HG02588 (cell line): ENCODE measurements around the gene OSBPL7.

Experiments
- ATAC-seq: cut with Tn5 transposase; IDR thresholded peaks from one replicate; pipeline ENCODE4 v1.9.1; 2021; ENCODE audit warnings: mild to moderate bottlenecking, moderate library complexity; ENCODE audit not compliant: unreplicated experiment

Gene OSBPL7

GRCh38 chr17:47830396-47831002, 8.9 kb upstream of the OSBPL7 start:
- no peak for ATAC-seq

DNA sequence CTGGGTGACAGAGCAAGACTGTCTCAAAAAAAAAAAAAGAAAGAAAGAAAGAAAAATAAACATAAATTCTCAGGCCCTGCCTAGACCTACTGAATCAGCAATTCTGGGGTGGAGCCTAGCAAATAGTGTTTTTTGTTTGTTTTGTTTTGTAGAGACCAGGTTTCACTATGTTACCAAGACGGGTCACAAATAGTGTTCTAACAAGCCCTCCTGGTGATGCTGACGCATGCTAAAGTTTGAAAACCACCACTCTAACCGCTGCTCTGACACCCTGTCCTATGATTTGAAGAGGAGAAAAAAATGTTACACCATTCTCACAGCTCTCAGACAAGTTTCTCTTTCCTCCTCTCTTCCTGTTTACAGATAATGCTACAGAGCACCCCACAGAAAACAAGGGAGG, 8.3 kb upstream of the OSBPL7 start:
- ATAC-seq = no peak

DNA sequence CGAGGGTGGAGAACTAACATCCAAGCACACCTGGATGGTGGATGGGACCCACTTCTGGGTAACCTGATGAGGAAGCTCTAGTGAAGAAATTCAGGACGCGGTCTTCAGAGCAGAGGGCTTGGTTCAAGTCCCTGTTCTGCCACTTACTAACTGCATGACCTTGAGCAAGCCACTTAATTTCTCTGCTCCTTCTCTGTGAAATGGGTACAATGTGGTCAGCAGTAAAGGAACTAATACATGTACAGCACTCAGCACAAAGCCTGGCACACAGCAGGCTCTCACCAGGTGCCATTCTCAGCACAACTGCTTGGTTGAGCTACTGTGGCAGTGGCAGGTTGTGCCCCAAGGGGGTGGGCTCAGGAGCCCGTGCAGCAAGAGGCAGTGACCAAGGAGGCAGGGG, 1.9 kb upstream of the OSBPL7 start:
- no peak for ATAC-seq

DNA sequence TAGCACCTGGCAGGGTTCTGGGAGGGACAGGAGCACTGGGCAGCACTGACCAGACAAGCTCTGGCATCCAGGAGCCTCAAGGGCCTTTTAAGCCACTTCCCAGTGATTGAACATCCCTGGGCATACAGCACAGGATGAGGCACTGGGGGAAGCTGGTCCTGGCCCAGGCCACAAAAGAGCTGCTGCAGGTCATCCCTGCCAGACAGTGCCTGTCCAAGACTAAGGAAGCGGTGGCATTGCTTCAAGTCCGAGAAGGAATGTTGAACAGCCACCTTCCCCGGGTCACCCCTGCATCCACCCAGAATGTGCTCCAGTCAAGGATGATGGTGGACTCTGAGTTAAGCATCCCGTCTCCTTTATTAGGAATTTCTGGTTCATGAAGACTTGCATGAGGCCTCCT, 1.2 kb upstream of the OSBPL7 start:
- no peak for ATAC-seq

GRCh38 chr17:47821031-47821423, 567 bp downstream of the OSBPL7 start:
- ATAC-seq = no peak

- ATAC-seq = no peak
Measured at GRCh38 chr17:47820033-47820789, 1.4 kb downstream of the OSBPL7 start.

DNA sequence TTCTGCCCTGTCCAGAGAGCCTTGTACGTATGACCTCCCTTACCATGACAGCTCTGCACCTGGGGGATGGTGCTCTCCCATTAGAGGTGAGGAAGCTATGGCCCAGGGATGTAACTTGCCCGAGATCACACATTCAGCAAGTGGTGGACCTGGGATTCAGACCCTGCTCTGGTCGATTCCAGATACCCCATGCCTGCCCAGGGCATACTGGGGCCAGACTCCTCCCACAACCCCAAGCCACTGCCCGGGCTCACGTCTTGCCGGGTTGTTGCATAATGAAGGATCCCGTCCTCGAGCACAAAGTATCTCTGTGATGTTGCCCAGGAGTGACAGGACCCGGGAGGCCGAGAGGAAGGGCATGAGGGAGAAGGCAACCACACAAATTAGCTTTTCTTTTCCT, 2.1 kb downstream of the OSBPL7 start:
- no peak for ATAC-seq

DNA sequence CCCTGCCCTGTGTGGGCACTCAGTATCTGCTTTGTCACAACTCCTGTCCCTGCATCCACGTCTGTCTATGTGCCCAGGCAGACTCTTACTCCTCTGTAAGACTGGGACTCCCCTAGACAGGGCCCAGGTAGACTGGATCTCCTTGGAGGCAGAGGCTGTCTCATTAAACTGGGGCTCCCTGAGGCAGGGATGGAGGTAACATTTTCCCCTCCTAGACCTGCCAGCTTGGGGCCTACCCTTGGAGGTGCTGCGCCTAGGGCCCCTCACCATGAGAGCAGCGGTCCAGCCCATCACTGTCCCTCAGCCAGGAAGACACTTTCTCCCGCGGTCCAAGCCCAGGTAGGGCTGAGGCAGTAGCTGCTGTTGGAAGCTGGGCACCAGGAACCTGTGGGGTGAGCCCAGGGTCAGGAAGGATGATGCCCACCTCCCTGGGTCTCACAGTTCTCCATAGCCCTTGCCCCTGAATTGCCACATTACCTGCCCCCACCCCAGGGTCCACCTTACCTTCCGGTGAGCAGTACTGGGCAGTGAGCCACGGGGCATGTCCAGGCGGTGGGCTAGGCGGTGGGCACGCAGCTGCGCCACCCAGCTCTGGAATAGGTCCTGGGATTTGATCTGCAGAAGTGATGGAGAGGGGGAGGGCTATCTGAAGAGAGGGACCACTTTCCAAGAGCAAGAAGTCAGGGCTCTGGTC, 3.4 kb downstream of the OSBPL7 start:
- ATAC-seq = no peak

DNA sequence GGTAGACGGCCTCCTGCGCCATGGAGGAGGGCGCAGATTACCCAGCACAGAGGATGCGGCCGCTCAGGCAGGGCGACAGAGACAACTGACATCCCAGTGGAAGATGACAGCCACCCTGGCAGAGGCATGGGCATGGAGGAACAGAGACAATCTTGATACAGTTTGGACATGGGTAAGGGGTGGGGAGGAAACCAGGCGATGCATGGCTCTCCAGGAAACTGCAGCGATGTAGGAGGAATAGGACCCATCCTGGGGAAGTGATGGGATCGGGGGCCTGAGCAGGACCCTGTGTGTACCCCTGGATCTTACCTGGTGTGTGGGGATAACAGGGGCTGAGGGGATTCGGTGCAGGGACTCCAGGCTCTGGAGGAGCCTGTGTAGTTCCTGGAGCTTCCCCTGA, 4.6 kb downstream of the OSBPL7 start:
- ATAC-seq = no peak

GRCh38 chr17:47816111-47816735, 5.4 kb downstream of the OSBPL7 start:
- no peak for ATAC-seq

- ATAC-seq = no peak
Measured at GRCh38 chr17:47815106-47815918, 6.3 kb downstream of the OSBPL7 start.

DNA sequence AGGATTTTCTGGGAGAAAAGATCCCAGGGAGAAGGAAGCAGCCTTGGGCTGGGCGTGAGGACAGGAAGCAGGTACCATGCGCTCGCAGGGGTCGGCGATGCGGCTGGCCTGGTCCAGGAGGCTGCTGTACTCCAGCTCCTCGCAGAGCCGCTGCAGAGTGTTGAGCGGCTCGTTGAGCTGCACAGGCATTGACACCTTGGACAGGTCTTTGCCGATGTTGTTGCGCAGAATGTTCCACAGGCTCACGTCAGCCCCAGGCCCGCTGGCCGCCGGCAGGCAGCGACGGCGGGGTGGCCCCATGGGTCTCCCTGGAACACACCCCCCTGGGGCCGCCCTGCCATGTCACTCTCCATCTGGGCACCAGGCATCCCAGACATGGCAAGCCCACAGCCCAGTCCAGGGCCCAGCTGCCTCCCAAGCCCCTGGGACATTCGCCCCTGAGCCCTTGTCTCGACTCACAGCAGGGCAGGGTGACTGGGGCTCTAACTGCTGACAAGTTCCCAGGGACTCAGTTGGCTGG, 8.0 kb downstream of the OSBPL7 start:
- ATAC-seq = no peak

- no peak for ATAC-seq
Measured at GRCh38 chr17:47813077-47813476, 8.5 kb downstream of the OSBPL7 start.

DNA sequence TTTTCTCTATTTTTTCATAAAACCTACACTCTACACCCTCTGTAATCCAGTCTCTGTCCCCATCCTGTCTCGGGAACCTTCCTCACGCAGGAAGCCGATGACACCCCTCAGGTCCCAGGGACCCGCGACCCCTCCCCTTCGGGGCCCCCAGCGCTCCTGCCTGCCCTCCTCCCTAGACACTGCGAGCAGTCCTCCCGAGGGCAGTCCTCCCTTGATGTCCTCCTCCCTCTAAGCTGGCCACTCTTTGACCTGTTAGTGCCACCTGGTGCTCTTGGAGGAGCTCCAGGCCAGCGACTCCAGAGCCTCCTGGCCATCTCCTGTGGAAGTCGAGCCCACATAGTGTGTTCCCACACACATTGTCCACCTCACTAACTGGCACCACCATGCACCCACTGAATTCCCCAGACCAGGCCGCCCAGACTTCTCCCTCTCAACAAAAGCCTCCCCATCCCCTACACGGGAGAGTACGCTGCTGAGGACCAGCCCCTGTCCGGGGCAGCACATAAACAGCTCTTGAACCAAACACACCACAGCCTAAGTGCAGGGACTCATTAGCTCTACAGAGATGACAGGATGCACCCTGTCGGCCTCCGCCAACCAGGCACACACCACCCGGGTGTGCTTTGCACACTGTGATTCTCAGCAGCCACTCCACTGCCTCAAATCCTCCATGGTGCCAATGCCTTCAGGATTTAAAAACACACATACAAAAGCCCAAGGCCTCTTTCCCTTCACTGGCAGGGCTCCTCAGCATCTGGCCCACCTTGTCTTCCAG, 9.3 kb downstream of the OSBPL7 start:
- no peak for ATAC-seq

GRCh38 chr17:47811709-47812108, 9.9 kb downstream of the OSBPL7 start:
- no peak for ATAC-seq

DNA sequence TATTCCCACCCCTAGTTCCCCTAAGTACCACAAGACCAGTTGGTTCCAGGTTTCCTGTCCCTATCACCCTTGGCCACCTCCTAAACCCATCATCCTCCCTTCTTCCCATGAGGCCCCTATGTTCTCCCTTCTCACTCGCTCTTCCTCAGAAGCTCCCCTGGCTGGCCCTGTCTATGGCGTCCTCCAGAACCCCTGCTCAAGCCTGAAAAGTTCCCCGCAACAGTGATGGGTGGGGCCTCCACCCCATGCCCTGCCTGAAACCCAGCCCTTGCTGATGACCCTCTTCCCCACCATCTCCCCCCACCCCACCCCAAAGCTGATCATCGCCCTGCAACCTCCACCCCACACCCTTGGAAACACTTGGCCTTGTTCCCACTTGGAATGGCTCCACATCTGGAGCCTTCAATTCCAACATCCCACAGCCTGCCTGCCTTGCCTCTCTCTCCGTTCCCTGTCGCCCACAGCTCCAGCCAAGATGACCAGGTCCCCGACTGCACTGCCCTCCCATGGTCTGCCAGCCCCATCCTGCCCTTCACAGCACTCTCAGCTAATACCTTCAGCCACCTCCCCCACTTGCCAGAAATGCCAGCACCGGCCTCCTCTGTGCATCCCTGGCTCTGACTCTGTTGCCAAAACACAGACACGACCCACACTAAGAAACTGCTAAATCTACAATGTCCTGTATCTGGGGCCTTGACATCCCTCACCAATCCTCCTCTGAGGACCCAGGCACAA, 10.5 kb downstream of the OSBPL7 start:
- no peak for ATAC-seq

GRCh38 chr17:47810200-47810821, 11.3 kb downstream of the OSBPL7 start:
- no peak for ATAC-seq

GRCh38 chr17:47808830-47809480, 12.6 kb downstream of the OSBPL7 start:
- no peak for ATAC-seq
